HG02798 (cell line): Measurements from ENCODE around the gene PATL1.
"Not testable (repeated sequence)": the region's sequence is repeated elsewhere in the genome, so short reads cannot be mapped to it uniquely, and the experiment has no call there.

ENCODE experiments used
- ATAC-seq: cut with Tn5 transposase; IDR thresholded peaks from one replicate; pipeline ENCODE4 v1.9.1; 2021; ENCODE audit warnings: mild to moderate bottlenecking; ENCODE audit not compliant: unreplicated experiment, poor library complexity

PATL1 gene, protein sequence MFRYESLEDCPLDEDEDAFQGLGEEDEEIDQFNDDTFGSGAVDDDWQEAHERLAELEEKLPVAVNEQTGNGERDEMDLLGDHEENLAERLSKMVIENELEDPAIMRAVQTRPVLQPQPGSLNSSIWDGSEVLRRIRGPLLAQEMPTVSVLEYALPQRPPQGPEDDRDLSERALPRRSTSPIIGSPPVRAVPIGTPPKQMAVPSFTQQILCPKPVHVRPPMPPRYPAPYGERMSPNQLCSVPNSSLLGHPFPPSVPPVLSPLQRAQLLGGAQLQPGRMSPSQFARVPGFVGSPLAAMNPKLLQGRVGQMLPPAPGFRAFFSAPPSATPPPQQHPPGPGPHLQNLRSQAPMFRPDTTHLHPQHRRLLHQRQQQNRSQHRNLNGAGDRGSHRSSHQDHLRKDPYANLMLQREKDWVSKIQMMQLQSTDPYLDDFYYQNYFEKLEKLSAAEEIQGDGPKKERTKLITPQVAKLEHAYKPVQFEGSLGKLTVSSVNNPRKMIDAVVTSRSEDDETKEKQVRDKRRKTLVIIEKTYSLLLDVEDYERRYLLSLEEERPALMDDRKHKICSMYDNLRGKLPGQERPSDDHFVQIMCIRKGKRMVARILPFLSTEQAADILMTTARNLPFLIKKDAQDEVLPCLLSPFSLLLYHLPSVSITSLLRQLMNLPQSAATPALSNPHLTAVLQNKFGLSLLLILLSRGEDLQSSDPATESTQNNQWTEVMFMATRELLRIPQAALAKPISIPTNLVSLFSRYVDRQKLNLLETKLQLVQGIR

DNA sequence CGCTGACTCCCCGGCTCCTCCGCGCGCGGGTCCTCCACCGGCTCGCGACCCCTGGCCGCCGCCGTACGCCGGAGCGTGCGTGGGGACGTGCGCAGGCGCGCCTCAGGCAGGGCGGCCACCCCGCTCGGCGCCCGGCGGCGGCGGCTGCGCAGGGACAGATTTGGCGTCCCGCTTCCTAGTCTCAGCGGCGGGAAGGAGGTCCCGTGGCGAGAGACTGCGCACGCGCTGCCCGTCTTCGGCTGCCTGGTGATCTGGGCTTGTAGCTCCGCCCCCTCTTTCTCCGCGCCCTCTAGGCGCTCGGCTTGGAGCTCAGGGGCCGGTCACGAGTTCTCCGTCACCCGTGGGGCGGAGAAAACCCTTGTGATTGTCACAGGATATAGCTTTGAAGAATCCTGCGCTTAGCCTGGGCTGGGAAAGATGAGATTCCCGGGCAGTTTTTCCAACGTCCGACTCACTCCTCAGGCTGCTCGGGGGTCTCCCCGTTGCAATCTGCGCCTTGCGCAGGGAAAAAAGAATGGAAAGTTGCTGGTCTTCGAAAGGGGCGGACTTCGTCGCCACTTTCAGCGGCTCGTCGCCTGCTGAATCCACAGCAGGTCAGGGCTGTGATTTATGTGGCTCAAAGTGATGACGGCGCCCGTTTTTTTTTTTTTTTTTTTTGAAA, at the start of gene PATL1:
Gene PATL1 (minus strand): TSS at position 88 of the 661 bp plus-strand sequence. CDS start 142 bp downstream, outside the sequence.
- ATAC-seq: peak; percentile 95

DNA sequence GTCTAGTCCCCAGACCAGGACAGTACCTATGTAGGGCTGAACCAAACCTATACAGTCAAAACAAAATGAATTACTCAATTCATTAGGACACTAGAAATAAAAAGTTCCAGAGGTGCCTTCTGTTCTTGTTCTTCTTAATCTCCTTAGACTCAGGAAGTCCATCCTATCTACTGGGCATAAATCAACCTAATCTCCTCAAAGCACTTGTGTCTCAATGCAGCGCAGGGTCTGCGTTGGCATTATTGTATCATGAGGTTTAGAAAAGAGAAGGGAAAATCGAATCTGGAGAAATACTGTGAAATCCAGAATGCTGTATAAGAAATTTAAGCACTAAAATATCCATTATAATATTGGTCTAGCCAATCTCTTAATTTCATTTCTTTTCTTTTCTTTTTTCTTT, 47.2 kb upstream of the PATL1 start:
- no peak for ATAC-seq

DNA sequence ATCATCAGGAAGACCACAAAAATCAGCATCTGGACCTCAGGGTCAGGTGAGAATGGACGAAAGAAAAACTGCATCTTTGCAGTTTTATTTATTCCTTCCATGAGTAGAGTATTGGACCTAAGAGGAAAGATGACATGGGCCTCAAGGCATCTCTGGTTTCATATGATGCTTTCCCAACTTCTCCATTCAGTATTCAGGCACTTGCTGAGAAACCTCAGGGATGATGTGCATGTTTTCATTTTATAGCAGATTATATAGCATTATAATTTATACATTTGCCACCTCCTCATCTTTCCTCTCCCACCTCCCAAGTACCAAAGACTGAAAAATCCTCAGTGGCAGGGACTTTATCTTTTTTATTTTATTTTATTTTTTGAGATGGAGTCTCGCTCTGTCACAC, 44.9 kb upstream of the PATL1 start, which contains the start of gene OR10V1:
Gene OR10V1 (minus strand): TSS at position 101 of the 400 bp plus-strand sequence. CDS start 0 bp downstream, at position 101.
- no peak for ATAC-seq

DNA sequence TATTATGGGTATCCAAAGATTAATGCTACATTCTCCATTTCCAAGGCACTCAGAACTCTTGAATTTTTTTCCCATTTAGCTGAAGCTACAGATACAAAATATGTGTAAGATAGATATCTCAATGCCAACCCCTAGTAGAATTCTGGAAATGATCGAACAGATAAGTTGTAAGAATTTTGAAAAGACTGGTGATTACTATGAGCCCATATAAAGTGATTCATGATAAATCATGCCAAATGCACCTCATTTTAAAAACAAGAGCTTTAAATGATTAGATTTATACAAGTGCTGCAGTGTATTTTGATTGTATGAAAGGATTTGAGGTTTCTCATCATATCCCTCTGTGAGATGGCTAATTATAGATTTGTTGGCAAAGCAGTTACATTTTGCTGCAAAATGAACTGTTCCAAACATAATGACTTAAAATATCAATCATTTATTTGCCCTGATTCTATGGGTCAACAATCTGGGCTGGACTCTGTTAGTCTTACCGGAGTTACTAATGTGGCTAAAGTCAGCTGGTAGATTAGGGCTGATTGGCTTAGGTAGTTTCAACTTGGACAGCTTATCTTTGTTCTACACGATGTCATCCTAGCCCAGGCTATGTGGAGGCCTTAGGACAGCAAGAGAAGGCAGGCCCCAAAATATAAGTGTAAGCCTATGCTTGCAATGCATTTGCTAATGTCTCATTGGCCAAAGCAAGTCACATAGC, 41.5 kb upstream of the PATL1 start:
- no peak for ATAC-seq

DNA sequence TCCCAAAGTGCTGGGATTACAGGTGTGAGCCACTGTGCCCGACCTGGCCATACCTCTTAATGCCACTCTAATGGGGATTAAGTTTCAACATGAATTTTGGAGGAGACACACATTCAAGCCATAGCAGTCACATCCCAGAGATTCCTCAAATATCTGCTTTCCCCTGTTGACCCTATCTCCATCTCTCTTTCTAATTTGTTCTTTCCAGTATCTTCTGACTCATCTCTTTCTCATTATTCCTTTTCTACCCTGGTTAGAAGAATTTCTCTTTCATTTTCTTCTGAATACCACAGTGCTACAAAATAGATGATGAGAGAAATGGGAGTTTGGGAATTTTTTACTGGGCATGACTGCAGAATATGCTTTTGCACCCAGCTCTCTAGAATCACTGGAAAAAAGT, 39.7 kb upstream of the PATL1 start:
- no peak for ATAC-seq

DNA sequence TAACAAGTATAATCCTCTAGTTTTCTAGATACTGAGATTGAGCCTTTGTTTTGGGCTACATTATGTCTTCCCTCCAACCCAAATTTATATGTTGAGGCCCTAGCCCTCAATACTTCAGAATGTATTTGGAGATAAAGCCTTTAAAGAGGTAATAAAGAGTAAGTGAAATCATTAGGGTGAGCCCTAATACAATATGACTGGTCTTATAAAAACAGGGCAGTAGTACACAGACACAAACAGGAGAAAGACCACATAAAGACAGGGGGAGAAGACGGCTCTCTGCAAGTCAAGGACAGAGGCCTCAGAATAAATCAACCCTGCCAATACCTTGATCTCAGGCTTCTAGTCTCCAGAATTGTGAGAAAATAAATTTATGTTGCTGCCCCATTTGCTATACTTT, 38.5 kb upstream of the PATL1 start:
- no peak for ATAC-seq

DNA sequence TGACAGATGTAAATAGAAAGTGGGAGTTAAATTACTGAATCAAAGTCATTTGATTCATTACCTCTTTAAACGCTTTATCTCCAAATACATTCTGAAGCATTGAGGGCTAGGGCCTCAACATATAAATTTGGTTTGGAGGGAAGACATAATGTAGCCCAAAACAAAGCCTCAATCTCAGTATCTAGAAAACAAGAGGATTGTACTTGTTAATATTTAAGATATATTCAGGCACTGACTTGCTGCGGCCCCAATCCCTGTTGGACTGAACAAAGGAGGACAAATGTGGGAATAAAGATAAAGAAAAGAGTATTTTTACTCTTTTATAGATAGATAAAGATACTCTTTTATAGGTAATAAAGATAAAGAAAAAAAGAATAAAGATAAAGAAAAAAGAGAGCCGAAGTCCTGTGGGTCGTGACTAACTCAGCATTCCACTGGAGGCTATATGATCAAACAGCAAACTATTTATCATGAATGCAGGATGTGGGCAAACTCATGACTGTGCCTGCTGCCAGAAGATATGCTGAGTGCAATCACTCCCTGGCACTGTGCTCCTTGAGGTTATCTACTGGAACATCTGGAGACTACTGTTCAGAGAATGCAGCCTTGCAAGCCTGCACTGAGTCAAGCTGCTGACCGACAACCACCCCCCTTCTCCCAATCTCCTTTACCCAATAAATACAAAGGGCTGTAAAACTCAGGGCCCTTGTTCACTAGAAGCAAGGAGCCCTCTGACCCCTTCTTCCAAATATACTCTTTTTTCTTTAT, 37.9 kb upstream of the PATL1 start:
- no peak for ATAC-seq

DNA sequence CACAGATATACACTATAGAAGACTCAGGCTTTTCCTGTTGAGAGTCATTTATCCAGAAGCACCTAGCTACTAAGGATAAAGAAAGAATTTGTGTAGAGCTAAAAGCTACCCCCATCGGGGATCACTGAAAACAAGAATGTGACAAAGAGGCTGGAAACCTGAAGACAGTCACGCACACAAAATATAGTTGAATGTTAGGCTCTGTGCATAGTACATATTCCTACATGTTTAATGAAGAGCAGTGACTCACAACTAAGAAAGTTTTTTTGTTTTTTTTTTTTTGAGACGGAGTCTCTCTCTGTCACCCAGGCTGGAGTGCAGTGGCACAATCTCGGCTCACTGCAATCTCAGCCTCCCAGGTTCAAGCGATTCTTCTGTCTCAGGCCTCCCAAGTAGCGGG, 36.5 kb upstream of the PATL1 start:
- ATAC-seq: no peak

DNA sequence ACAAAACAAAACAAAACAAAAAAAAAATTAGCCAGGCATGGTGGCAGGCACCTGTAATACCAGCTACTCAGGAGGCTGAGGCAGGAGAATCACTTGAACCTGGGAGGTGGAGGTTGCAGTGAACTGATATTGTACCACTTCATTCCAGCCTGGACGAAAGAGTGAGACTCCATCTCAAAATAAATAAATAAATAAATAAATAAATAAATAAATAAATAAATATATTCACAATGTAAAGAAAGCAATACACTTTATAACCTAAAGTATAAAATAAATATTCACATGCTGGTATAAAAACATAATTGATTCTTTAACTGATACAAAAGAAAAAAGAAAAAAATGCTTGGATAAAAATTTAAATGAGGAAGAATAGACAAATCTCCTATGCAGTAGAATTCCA, 34.7 kb upstream of the PATL1 start:
- not testable (repeated sequence) for ATAC-seq

DNA sequence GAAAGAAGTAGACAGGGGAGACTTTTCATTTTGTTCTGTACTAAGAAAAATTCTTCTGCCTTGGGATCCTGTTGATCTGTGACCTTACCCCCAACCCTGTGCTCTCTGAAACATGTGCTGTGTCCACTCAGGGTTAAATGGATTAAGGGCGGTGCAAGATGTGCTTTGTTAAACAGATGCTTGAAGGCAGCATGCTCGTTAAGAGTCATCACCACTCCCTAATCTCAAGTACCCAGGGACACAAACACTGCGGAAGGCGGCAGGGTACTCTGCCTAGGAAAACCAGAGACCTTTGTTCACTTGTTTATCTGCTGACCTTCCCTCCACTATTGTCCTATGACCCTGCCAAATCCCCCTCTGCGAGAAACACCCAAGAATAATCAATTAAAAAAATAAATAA, 31.3 kb upstream of the PATL1 start:
- not testable (repeated sequence) for ATAC-seq

DNA sequence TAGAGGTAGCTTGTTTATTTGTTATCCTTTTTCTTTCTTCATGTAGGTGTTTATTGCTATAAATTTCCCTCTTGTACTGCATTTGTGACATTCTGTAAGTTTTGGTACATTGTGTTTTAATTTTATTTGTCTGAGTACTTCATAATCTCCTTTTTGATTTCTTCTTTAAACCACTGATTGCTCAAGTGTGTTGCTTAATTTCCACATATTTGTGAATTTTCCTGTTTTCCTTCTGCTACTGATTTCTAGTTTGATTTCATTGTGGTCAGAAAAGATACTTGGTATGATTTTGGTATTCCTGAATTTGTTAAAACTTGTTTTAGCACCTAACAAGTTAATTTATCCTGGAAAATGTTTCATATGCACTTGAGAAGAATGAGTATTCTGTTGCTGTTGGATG, 29.7 kb upstream of the PATL1 start:
- ATAC-seq: no peak

DNA sequence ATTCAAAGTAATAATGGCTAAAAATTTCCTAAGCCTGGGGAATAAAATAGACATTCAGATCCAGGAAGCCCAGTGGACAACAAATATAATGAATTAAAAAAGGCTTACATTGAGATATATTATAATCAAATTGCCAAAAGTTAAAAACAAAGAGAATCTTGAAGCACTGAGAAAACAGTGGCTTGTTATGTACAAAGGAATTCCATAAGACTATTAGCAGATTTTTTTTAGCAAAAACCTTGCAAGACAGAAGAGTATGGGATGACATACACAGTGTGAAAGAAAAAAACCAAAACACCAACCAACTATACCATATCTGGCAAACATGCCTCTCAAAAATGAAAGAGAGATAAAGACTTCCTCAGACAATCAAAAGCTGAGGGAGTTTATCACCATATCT, 24.1 kb upstream of the PATL1 start:
- no peak for ATAC-seq

DNA sequence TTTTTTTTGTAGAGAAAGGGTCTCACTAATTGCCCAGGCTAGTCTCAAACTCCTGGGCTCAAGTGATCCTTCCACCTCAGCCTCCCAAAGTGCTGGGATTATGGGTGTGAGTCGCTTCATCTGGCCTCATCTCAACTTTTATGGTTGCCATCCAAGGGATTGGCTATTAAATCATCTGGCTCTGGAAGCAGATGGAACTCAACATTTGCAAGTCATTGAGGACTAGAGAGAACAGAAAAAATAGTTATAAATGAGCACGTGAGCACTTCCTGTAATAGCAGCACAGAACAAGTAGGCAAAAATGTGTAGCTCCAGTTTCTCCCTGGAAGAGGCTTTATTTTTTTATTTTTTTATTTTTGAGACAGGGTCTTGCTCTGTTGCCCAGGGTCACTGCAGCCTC, 22.3 kb upstream of the PATL1 start:
- ATAC-seq: no peak

DNA sequence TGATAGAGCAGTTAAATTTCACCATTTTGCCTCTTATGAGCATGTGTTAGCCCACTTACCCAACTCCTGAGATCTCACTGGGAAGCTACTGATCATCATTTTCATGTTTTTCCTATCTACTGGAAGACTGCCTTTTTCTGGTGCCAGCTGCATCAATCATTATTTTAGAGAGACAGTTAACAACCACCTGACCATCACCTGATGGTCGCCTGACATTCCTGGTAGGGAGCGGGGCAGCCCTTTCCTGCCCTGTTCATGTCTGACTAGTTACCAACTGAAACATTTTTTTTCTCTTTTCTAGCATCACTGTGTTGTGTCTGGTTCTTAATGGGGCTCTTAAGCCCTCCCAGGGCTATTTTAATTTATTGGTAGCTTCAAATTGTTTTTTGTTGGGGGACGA, 20.2 kb upstream of the PATL1 start:
- ATAC-seq: no peak

DNA sequence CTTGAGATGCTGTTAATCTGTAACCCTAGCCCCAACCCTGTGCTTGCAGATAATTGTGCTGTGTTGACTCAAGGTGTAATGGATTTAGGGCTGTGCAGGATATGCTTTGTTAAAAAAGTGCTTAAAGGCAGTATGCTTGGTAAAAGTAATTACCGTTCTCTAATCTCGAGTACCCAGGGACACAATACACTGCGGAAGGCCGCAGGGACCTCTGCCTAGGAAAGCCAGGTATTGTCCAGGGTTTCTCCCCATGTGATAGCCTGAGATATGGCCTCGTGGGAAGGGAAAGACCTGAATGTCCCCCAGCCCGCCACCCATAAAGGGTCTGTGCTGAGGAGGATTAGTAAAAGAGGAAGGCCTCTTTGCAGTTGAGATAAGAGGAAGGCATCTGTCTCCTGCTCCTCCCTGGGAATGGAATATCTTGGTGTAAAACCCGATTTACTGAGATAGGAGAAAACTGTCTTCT, 12.5 kb upstream of the PATL1 start:
- ATAC-seq: not testable (repeated sequence)

DNA sequence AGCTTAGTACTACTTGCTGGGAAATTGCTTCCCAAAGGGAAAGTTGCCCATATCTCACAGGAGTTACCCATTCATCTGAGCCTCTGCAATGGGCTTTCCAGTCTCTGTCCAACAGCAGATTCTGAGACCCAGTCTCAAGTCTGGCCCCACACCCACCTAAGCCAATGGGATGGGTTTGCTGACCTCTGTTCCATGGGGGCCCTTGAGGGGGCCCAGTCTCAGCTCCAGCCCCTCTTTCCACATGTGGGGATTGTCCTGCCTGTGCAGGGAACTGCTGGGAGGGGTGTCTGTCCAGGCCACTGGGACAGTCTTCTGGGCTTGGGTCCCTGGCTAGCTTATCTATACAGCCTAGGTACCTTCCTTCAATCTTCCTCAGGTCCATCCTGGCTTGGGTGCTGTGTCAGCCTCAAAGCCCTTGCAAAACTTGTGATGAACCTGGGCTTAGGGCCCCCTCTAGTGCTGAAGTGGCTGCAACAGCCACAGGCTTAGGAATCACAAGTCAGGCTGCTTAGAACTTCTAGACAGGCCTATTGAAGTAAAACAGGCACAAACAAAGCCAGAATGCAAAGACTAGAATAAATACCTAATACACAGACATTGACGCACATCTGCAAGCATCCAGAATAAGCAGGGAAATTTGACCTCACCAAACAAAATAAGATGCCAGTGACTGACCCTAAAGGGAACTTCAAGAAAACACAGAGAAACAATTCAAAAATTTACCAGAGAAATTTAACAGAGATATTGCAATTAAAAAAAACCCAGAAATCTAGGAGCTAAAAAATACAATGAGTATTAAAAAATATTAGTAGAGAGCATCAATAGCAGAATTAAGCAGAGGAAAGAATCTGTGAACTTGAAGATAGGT, 11.7 kb upstream of the PATL1 start:
- peak; percentile 95 for ATAC-seq

DNA sequence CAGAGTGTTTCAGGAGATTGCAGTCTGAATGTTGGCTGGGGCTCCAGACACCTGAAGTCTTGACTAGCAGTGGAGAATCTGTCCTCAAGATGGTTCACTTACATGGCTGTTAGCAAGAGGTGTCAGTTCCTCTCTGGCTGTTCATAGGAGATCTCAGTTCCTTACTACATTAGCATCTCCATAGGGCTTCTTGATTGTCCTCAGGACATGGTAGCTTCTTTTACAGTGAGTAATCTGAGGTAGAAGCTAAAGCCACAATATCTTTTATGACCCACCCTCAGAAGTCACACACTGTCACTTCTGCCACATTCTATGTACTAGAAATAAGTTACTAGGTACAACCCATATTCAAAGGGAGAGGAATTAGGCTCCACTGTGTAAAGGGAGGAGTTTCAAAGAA, 10.5 kb upstream of the PATL1 start:
- ATAC-seq: no peak

DNA sequence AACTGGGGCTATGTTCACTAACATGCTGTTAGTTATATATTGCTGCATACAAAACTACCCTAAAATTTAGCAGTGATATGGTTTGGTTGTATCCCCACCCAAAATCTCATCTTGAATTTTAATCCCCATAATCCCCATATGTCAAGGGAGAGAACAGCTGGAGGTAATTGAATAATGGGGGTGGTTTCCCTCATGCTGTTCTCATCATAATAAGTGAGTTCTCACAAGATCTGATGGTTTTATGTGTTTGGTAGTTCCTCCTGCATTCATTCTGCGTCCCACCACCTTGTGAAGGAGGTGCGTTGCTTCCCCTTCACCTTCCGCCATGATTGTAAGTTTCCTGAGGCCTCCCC, 10.0 kb upstream of the PATL1 start:
- no peak for ATAC-seq
